Measurements from ENCODE around the gene SH3TC1. TPM values are rescaled to one million over a fixed set of nuclear protein-coding genes. Genes with fewer than 3 reads are reported as not detected.

The SH3TC1 gene
- total and polyA plus RNA-seq, 4 experiments from 2014 or later: 7.9 to 41.3 (median 25.7) TPM

- H3K4me1 Mint-ChIP-seq: peaks cover 5 to 10% (median 7%) of the 10 kb centered on the region in 4 donors
- H3K27me3 Mint-ChIP-seq: no peaks in the 10 kb centered on the region
- CTCF ChIA-PET (ENCODE audit: partially characterized antibody): interaction anchor here (0.7 to 1.6 kb wide), 5 partner anchors 22 to 63 kb away, joined by 3 to 5 read pairs (median 3); partner anchors contain the start of gene SH3TC1
- Histone ChIP-seq H3K27ac (ENCODE audit: low read depth, low read length) (no peak overlapping the region), H3K4me3 (ENCODE audit: low read length in 2 of 2) (no peak overlapping the region), H3K9me3 (ENCODE audit: control insufficient read depth in 1 of 2, low read length in 2 of 2) (no peaks in the 10 kb centered on the region), H3K27me3 (ENCODE audit: insufficient read depth, low read length) (no peaks in the 10 kb centered on the region), H3K36me3 (ENCODE audit: insufficient read depth, low read length) (peaks cover 5% of the 10 kb centered on the region), H3K4me1 (ENCODE audit: insufficient read depth, low read length) (peaks cover 14% of the 10 kb centered on the region)
- DNase-seq: peak in 1 of 5 donors; percentile 29
- POLR2A ChIA-PET (ENCODE audit: partially characterized antibody): no interaction called here
- intact Hi-C loops (cut with micrococcal nuclease): loop anchor here (5.0 kb wide), 1 partner anchor 677 kb away; no protein-coding TSS in a partner anchor
- H3K4me3 Mint-ChIP-seq: no peak overlapping the region
- no peaks in the 10 kb centered on the region for H3K9me3 Mint-ChIP-seq
- H3K36me3 Mint-ChIP-seq: peaks cover 0 to 19% of the 10 kb centered on the region in 2 donors
- peak overlapping the region in 2 of 7 donors; percentile 8 to 29 for H3K27ac Mint-ChIP-seq
Measured at GRCh38 chr4:8240211-8241041, 41.3 kb downstream of the SH3TC1 start.

GRCh38 chr4:8241211-8241779 lies 42.2 kb downstream of the SH3TC1 start:
- Histone ChIP-seq H3K27ac (ENCODE audit: low read depth, low read length) (no peak overlapping the region), H3K27me3 (ENCODE audit: insufficient read depth, low read length) (no peaks in the 10 kb centered on the region), H3K4me1 (ENCODE audit: insufficient read depth, low read length) (peaks cover 14% of the 10 kb centered on the region), H3K9me3 (ENCODE audit: control insufficient read depth in 1 of 2, low read length in 2 of 2) (no peaks in the 10 kb centered on the region), H3K36me3 (ENCODE audit: insufficient read depth, low read length) (peaks cover 5% of the 10 kb centered on the region), H3K4me3 (ENCODE audit: low read length in 2 of 2) (no peak overlapping the region)
- Mint-ChIP-seq H3K27me3 (no peaks in the 10 kb centered on the region), H3K27ac (peak overlapping the region in 5 of 7 donors; percentile 46 to 88 (median 82)), H3K36me3 (peaks cover 0 to 15% of the 10 kb centered on the region in 2 donors), H3K4me3 (no peak overlapping the region), H3K9me3 (no peaks in the 10 kb centered on the region), H3K4me1 (peaks cover 5 to 10% (median 7%) of the 10 kb centered on the region in 4 donors)
- CTCF ChIA-PET (ENCODE audit: partially characterized antibody): interaction anchor here (0.7 to 1.8 kb wide), 14 partner anchors 9 to 167 kb away, joined by 3 to 10 read pairs (median 6); partner anchors contain the start of gene SH3TC1
- peak in 1 of 5 donors; percentile 35 for DNase-seq
- intact Hi-C loops (cut with micrococcal nuclease): loop anchor here (5.0 kb wide), 1 partner anchor 676 kb away; no protein-coding TSS in a partner anchor
- POLR2A ChIA-PET (ENCODE audit: partially characterized antibody): no interaction called here

- CTCF ChIA-PET (ENCODE audit: partially characterized antibody): interaction anchor here (0.7 to 1.8 kb wide), 22 partner anchors 8 to 226 kb away, joined by 3 to 10 read pairs (median 4); partner anchors contain the start of gene SH3TC1
- Histone ChIP-seq H3K36me3 (ENCODE audit: insufficient read depth, low read length) (peaks cover 5% of the 10 kb centered on the region), H3K9me3 (ENCODE audit: control insufficient read depth in 1 of 2, low read length in 2 of 2) (no peaks in the 10 kb centered on the region), H3K4me3 (ENCODE audit: low read length in 2 of 2) (no peak overlapping the region), H3K27me3 (ENCODE audit: insufficient read depth, low read length) (no peaks in the 10 kb centered on the region), H3K27ac (ENCODE audit: low read depth, low read length) (no peak overlapping the region), H3K4me1 (ENCODE audit: insufficient read depth, low read length) (peaks cover 14% of the 10 kb centered on the region)
- DNase-seq: peak; percentile 66 to 82 (median 69)
- no peaks in the 10 kb centered on the region for H3K9me3 Mint-ChIP-seq
- POLR2A ChIA-PET (ENCODE audit: partially characterized antibody): interaction anchor here (1.0 kb wide), 1 partner anchor 13 kb away, joined by 3 read pairs; no protein-coding TSS in a partner anchor
- H3K27me3 Mint-ChIP-seq: no peaks in the 10 kb centered on the region
- peak overlapping the region in 6 of 7 donors; percentile 46 to 88 (median 81) for H3K27ac Mint-ChIP-seq
- intact Hi-C loops (cut with micrococcal nuclease): loop anchor here (2.0 to 5.0 kb wide), 3 partner anchors 65 to 675 kb away; no protein-coding TSS in a partner anchor
- peak overlapping the region in 1 of 8 donors; percentile 13 for H3K4me3 Mint-ChIP-seq
- H3K4me1 Mint-ChIP-seq: peaks cover 5 to 10% (median 6%) of the 10 kb centered on the region in 4 donors
- peaks cover 0 to 15% of the 10 kb centered on the region in 2 donors for H3K36me3 Mint-ChIP-seq
Measured at GRCh38 chr4:8241895-8242696, 43.0 kb downstream of the SH3TC1 start.

GRCh38 chr4:8242782-8243560 lies 43.9 kb downstream of the SH3TC1 start:
- H3K36me3 ChIP-seq (ENCODE audit: insufficient read depth, low read length): peaks cover 5% of the 10 kb centered on the region

GRCh38 chr4:8244001-8244757 lies 45.1 kb downstream of the SH3TC1 start:
- peaks cover 3% of the 10 kb centered on the region for H3K36me3 ChIP-seq (ENCODE audit: insufficient read depth, low read length)
- peaks cover 10% of the 10 kb centered on the region for H3K4me1 ChIP-seq (ENCODE audit: insufficient read depth, low read length)
- Mint-ChIP-seq H3K27ac (peak overlapping the region in 2 of 7 donors; percentile 35 to 40), H3K4me1 (peaks cover 3 to 7% (median 5%) of the 10 kb centered on the region in 4 donors), H3K4me3 (no peak overlapping the region), H3K27me3 (peaks cover 0 to 1% of the 10 kb centered on the region in 2 donors), H3K36me3 (peaks cover 0 to 9% of the 10 kb centered on the region in 2 donors), H3K9me3 (no peaks in the 10 kb centered on the region)
- POLR2A ChIA-PET (ENCODE audit: partially characterized antibody): no interaction called here
- no peak overlapping the region for H3K27ac ChIP-seq (ENCODE audit: low read depth, low read length)
- intact Hi-C loops (cut with micrococcal nuclease): loop anchor here (5.0 kb wide), 1 partner anchor 673 kb away; no protein-coding TSS in a partner anchor
- no peaks in the 10 kb centered on the region for H3K9me3 ChIP-seq (ENCODE audit: control insufficient read depth in 1 of 2, low read length in 2 of 2)
- CTCF ChIA-PET (ENCODE audit: partially characterized antibody): no interaction called here
- peak in 1 of 5 donors; percentile 4 for DNase-seq
- H3K27me3 ChIP-seq (ENCODE audit: insufficient read depth, low read length): no peaks in the 10 kb centered on the region
- no peak overlapping the region for H3K4me3 ChIP-seq (ENCODE audit: low read length in 2 of 2)

More at GRCh38 chr4:8242782-8243560, 43.9 kb downstream of the SH3TC1 start:
- Histone ChIP-seq H3K9me3 (ENCODE audit: control insufficient read depth in 1 of 2, low read length in 2 of 2) (no peaks in the 10 kb centered on the region), H3K27ac (ENCODE audit: low read depth, low read length) (no peak overlapping the region), H3K4me1 (ENCODE audit: insufficient read depth, low read length) (peaks cover 10% of the 10 kb centered on the region), H3K4me3 (ENCODE audit: low read length in 2 of 2) (no peak overlapping the region), H3K27me3 (ENCODE audit: insufficient read depth, low read length) (no peaks in the 10 kb centered on the region)
- intact Hi-C loops (cut with micrococcal nuclease): loop anchor here (2.0 to 5.0 kb wide), 3 partner anchors 66 to 674 kb away; no protein-coding TSS in a partner anchor
- Mint-ChIP-seq H3K36me3 (peaks cover 0 to 12% of the 10 kb centered on the region in 2 donors), H3K4me1 (peaks cover 5 to 10% (median 6%) of the 10 kb centered on the region in 4 donors), H3K4me3 (no peak overlapping the region), H3K27me3 (peaks cover 0 to under 1% of the 10 kb centered on the region in 2 donors), H3K27ac (no peak overlapping the region), H3K9me3 (no peaks in the 10 kb centered on the region)
- ChIA-PET POLR2A (ENCODE audit: partially characterized antibody) (interaction anchor here (1.0 to 1.1 kb wide), 2 partner anchors 14 to 197 kb away, joined by 3 read pairs; partner anchors contain the start of genes ACOX3 and TRMT44), CTCF (ENCODE audit: partially characterized antibody) (interaction anchor here (0.7 to 1.8 kb wide), 17 partner anchors 7 to 225 kb away, joined by 3 to 10 read pairs (median 4); partner anchors contain the start of gene SH3TC1)
- DNase-seq: peak in 1 of 5 donors; percentile 22
